Ishikawa (cell line): Measurements from ENCODE around the gene TMEM178B.

Experiments
- CEBPB ChIP-seq: IDR thresholded peaks from 2 replicates; pipeline ENCODE4 v1.6.1; 2012
- CREB1 ChIP-seq: IDR thresholded peaks from 2 replicates; pipeline ENCODE4 v1.6.1; 2012; ENCODE audit warnings: low read depth
- EGR1 ChIP-seq: IDR thresholded peaks from 2 replicates; pipeline ENCODE4 v1.6.1; 2012
- EP300 ChIP-seq: IDR thresholded peaks from 2 replicates; pipeline ENCODE4 v1.6.1; 2012; ENCODE audit warnings: borderline replicate concordance
- FOXM1 ChIP-seq: IDR thresholded peaks from 2 replicates; pipeline ENCODE4 v1.6.1; 2012; ENCODE audit warnings: low read depth, borderline replicate concordance
- MAX ChIP-seq: IDR thresholded peaks from 2 replicates; pipeline ENCODE4 v1.6.1; 2012
- NFIC ChIP-seq: IDR thresholded peaks from 2 replicates; pipeline ENCODE4 v1.6.1; 2012
- RAD21 ChIP-seq: IDR thresholded peaks from 2 replicates; pipeline ENCODE4 v1.6.1; 2012; ENCODE audit warnings: low read depth
- REST ChIP-seq: IDR thresholded peaks from 2 replicates; pipeline ENCODE4 v1.6.1; 2012; ENCODE audit warnings: low read depth, mild to moderate bottlenecking
- TAF1 ChIP-seq: IDR thresholded peaks from 2 replicates; pipeline ENCODE4 v1.6.1; 2012; ENCODE audit warnings: low read depth, mild to moderate bottlenecking
- TCF12 ChIP-seq: IDR thresholded peaks from 2 replicates; pipeline ENCODE4 v1.6.1; 2012; ENCODE audit warnings: low read depth
- TEAD4 ChIP-seq: IDR thresholded peaks from 2 replicates; pipeline ENCODE4 v1.6.1; 2012
- USF1 ChIP-seq: IDR thresholded peaks from 2 replicates; pipeline ENCODE4 v1.6.1; 2012
- YY1 ChIP-seq: IDR thresholded peaks from 2 replicates; pipeline ENCODE4 v1.6.1; 2012; ENCODE audit warnings: low read depth
- ZBTB7A ChIP-seq: IDR thresholded peaks from 2 replicates; pipeline ENCODE4 v1.6.1; 2012; ENCODE audit warnings: low read depth

TMEM178B gene

GRCh38 chr7:141133646-141134045 lies 59.8 kb downstream of the TMEM178B start:
- TF ChIP-seq EP300: no peak
- TF ChIP-seq FOXM1: no peak
- TF ChIP-seq TCF12: no peak
- TF ChIP-seq USF1: no peak
- no peak for TF ChIP-seq CREB1
- TF ChIP-seq TAF1: no peak
- TF ChIP-seq RAD21: no peak
- TF ChIP-seq EGR1: no peak
- no peak for TF ChIP-seq MAX
- TF ChIP-seq NFIC: no peak

GRCh38 chr7:141142058-141142457 lies 68.2 kb downstream of the TMEM178B start:
- TF ChIP-seq EP300: no peak
- TF ChIP-seq TCF12: no peak
- TF ChIP-seq TEAD4: no peak
- no peak for TF ChIP-seq ZBTB7A
- no peak for TF ChIP-seq MAX
- TF ChIP-seq CEBPB: no peak
- no peak for TF ChIP-seq REST
- no peak for TF ChIP-seq RAD21
- TF ChIP-seq YY1: no peak
- TF ChIP-seq NFIC: no peak
- TF ChIP-seq EGR1: no peak
- TF ChIP-seq FOXM1: no peak
- TF ChIP-seq TAF1: no peak
- no peak for TF ChIP-seq USF1
- TF ChIP-seq CREB1: no peak

- TF ChIP-seq MAX: no peak
- TF ChIP-seq YY1: no peak
- TF ChIP-seq EP300: no peak
These were observed 71.2 kb downstream of the TMEM178B start for GRCh38 chr7:141144921-141145629.

- TF ChIP-seq CREB1 (no peak), REST (no peak), CEBPB (no peak), ZBTB7A (no peak), TEAD4 (no peak), NFIC (no peak), MAX (no peak), TAF1 (no peak), RAD21 (no peak), EGR1 (no peak), TCF12 (no peak), YY1 (no peak), EP300 (no peak), USF1 (no peak), FOXM1 (no peak)
These were observed 71.7 kb downstream of the TMEM178B start for GRCh38 chr7:141145630-141145982.

GRCh38 chr7:141147482-141147881 lies 73.6 kb downstream of the TMEM178B start:
- TF ChIP-seq CEBPB (no peak), TAF1 (no peak), FOXM1 (no peak), USF1 (no peak), TEAD4 (no peak), CREB1 (no peak), MAX (no peak), ZBTB7A (no peak), EGR1 (no peak), RAD21 (no peak), EP300 (no peak), YY1 (no peak), NFIC (no peak), TCF12 (no peak), REST (no peak)
